GM11168 (cell line): ENCODE data around the gene MND1.
"Not testable (repeated sequence)": the region's sequence is repeated elsewhere in the genome, so short reads cannot be mapped to it uniquely, and the experiment has no call there.

Experiments used
- in situ Hi-C: fragments of 300-500 bp; cut with MboI; formaldehyde crosslinking; loops from one replicate; pipeline ENCODE4 v1.12.0; 2022; ENCODE audit warnings: low sequenced_read_pairs; ENCODE audit not compliant: unreplicated experiment

Gene MND1

GRCh38 chr4:153432965-153433753, 88.7 kb downstream of the MND1 start:
- in situ Hi-C loops: loop anchor here (5.0 kb wide), 1 partner anchor 139 kb away; no protein-coding TSS in a partner anchor

DNA sequence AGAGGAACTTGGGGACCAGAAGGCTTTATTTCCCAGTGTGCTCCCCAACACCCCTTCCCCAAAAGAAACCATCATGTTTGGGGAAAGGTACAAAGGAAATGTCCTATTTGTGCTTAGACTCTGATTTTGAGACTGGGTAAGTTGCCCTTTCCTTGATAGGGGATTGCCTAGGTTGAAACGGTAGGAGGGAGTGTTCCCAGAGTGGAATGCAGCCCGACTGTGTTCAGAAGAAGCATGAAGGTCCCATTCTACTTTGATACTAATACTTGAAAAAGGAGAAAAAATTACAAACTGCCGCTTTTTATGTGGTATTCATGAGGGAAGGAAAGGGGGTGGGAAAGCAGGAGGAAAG, 89.2 kb downstream of the MND1 start:
- in situ Hi-C loops: loop anchor here (5.0 kb wide), 1 partner anchor 139 kb away; no protein-coding TSS in a partner anchor

- in situ Hi-C loops: loop anchor here (5.0 kb wide), 1 partner anchor 138 kb away; no protein-coding TSS in a partner anchor
Observed at GRCh38 chr4:153434190-153434589, 89.7 kb downstream of the MND1 start.

DNA sequence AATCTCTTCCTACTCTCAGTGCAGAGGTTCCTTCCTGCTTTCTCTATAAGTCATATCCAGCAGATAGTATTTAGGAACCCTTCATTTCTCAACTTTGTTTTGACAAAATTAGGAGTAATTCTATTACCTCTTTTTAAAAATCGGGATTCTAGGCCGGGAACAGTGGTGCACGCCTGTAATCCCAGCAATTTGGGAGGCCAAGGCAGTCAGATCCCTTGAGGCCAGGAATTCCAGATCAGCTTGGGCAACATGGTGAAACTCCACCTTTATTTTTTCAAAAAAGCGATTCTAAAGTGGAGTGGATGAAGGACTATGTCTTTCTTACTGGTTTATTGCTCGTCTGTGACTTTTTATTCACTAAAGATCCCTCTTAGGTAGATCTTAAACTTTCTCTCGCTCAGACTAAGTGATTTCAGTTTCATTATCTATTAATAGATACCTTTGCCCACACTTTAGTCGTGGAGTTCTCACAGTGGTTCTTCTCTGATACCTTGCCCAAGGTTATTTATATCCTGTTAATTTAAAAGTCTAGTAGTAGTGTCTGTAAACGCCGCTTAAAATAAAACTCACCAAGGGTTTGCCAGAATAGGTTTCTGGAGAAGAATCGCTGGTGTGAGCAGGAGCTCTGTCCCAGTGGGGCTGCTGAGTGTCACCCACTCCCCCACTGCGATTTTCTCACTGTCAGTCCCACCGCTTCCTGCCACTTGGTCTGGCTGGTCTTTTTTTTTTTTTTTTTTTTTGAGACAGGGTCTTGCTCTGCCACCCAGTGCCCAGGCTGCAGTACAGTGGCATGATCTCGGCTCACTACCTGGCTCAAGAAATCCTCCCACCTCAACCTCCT, 94.6 kb downstream of the MND1 start:
- in situ Hi-C loops: no loop called here

DNA sequence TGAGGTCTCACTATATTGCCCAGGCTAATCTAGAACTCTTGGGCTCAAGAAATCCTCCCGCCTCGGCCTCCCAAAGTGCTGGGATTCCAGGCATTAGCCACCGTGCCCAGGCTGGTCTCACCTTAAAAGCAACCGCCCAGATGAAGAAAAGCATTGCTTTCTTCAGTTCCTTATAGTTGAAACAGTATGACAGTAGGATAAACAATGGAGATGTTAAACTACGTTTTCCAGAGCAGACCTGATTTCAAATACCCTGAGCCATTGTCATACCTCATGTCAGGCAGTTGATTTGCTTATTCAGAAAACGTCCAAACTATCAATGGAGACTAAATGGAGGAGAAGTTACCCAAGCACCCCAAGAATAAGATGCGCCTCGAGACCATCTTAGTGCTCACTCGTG, 95.3 kb downstream of the MND1 start:
- in situ Hi-C loops: no loop called here

GRCh38 chr4:153440475-153440874, 96.0 kb downstream of the MND1 start:
- in situ Hi-C loops: no loop called here

GRCh38 chr4:153447175-153447905, 102.9 kb downstream of the MND1 start:
- in situ Hi-C loops: no loop called here

- in situ Hi-C loops: no loop called here
Observed at GRCh38 chr4:153448003-153448731, 103.7 kb downstream of the MND1 start.

- in situ Hi-C loops: no loop called here
Observed at GRCh38 chr4:153449338-153449737, 104.8 kb downstream of the MND1 start.

GRCh38 chr4:153450544-153450917, 106.0 kb downstream of the MND1 start:
- in situ Hi-C loops: no loop called here

- in situ Hi-C loops: not testable (repeated sequence)
Observed at GRCh38 chr4:153451145-153451544, 106.7 kb downstream of the MND1 start.

- in situ Hi-C loops: no loop called here
Observed at GRCh38 chr4:153451911-153452657, 107.6 kb downstream of the MND1 start.

- in situ Hi-C loops: no loop called here
Observed at GRCh38 chr4:153452658-153453378, 108.3 kb downstream of the MND1 start.

- in situ Hi-C loops: no loop called here
Observed at GRCh38 chr4:153453402-153453801, 108.9 kb downstream of the MND1 start.

- in situ Hi-C loops: no loop called here
Observed at GRCh38 chr4:153458969-153459368, 114.5 kb downstream of the MND1 start.

DNA sequence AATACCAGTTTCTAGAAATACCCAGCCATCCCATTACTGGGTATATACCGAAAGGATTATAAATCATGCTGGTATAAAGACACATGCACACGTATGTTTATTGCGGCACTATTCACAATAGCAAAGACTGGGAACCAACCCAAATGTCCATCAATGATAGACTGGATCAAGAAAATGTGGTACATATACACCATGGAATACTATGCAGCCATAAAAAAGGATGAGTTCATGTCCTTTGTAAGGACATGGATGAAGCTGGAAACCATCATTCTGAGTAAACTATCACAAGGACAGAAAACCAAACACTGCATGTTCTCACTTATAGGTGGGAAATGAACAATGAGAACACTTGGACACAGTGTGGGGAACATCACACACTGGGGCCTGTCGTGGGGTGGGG, 117.1 kb downstream of the MND1 start:
- in situ Hi-C loops: not testable (repeated sequence)

GRCh38 chr4:153464068-153464467, 119.6 kb downstream of the MND1 start:
- in situ Hi-C loops: no loop called here
